ENCODE results near the gene RAB12. TPM values are rescaled to one million over a fixed set of nuclear protein-coding genes. Genes with fewer than 3 reads are reported as not detected.

RAB12 gene
- polyA plus RNA-seq, 1 donor from 2014 or later = 102 TPM

DNA sequence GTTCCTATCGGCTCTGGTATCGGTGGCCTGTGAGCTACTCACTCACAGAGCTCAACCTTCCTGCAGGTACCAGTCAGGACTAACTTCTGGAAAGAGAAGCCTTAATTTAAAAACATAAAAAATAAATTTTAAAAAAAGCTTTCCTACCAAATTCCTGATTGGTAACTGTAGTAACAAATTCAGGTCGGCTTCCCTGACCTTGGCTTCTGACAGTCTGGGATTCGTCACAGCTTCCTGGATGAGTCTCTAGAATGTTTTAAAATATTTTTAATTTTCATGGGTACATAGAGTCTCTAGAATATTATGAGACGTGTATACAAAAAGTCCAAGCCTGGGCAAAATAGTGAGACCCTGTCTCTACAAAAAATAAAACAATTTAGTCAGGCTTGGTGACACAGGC lies 51.1 kb downstream of the RAB12 start:
- Histone ChIP-seq H3K4me3 (ENCODE audit: low read length) (no peak overlapping the region), H3K9ac (ENCODE audit: low read length) (no peak overlapping the region), H4K20me1 (ENCODE audit: insufficient read depth) (no peaks in the 10 kb centered on the region), H3K9me3 (ENCODE audit: low read length) (no peaks in the 10 kb centered on the region), H3K4me2 (ENCODE audit: low read length) (no peak overlapping the region), H2AFZ (ENCODE audit: low read depth, low read length) (no peak overlapping the region), H3K27ac (ENCODE audit: low read length) (no peak overlapping the region), H3K79me2 (replicated peaks; ENCODE audit: insufficient read depth, low read length) (no peaks in the 10 kb centered on the region), H3F3A (ENCODE audit: insufficient read depth, low read length, poor library complexity, severe bottlenecking) (no peaks in the 10 kb centered on the region), H3K27me3 (ENCODE audit: insufficient read depth, low read depth, low read length) (no peaks in the 10 kb centered on the region), H3K36me3 (ENCODE audit: insufficient read depth, low read length) (no peaks in the 10 kb centered on the region), H3K9me2 (ENCODE audit: insufficient read depth, low read length) (no peaks in the 10 kb centered on the region)
- TF ChIP-seq RAD21 (conservative IDR thresholded peaks at IDR 0.05) (no peak), EP300 (conservative IDR thresholded peaks at IDR 0.05; ENCODE audit: poor library complexity, severe bottlenecking) (no peak), EZH2 (IDR thresholded peaks at IDR 0.05; ENCODE audit: borderline replicate concordance, insufficient read depth, low read length, poor library complexity, severe bottlenecking) (no peak), TAF1 (IDR thresholded peaks at IDR 0.05; ENCODE audit: low read depth) (no peak), POLR2AphosphoS5 (IDR thresholded peaks at IDR 0.05) (no peak), SMC3 (conservative IDR thresholded peaks at IDR 0.05; ENCODE audit: poor library complexity) (no peak), MXI1 (conservative IDR thresholded peaks at IDR 0.05; ENCODE audit: poor library complexity, severe bottlenecking) (no peak)
- TF ChIP-seq, protein P1, sequence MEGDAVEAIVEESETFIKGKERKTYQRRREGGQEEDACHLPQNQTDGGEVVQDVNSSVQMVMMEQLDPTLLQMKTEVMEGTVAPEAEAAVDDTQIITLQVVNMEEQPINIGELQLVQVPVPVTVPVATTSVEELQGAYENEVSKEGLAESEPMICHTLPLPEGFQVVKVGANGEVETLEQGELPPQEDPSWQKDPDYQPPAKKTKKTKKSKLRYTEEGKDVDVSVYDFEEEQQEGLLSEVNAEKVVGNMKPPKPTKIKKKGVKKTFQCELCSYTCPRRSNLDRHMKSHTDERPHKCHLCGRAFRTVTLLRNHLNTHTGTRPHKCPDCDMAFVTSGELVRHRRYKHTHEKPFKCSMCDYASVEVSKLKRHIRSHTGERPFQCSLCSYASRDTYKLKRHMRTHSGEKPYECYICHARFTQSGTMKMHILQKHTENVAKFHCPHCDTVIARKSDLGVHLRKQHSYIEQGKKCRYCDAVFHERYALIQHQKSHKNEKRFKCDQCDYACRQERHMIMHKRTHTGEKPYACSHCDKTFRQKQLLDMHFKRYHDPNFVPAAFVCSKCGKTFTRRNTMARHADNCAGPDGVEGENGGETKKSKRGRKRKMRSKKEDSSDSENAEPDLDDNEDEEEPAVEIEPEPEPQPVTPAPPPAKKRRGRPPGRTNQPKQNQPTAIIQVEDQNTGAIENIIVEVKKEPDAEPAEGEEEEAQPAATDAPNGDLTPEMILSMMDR (IDR thresholded peaks at IDR 0.05; ENCODE audit: poor library complexity, severe bottlenecking) = no peak
- TF ChIP-seq, protein P2, sequence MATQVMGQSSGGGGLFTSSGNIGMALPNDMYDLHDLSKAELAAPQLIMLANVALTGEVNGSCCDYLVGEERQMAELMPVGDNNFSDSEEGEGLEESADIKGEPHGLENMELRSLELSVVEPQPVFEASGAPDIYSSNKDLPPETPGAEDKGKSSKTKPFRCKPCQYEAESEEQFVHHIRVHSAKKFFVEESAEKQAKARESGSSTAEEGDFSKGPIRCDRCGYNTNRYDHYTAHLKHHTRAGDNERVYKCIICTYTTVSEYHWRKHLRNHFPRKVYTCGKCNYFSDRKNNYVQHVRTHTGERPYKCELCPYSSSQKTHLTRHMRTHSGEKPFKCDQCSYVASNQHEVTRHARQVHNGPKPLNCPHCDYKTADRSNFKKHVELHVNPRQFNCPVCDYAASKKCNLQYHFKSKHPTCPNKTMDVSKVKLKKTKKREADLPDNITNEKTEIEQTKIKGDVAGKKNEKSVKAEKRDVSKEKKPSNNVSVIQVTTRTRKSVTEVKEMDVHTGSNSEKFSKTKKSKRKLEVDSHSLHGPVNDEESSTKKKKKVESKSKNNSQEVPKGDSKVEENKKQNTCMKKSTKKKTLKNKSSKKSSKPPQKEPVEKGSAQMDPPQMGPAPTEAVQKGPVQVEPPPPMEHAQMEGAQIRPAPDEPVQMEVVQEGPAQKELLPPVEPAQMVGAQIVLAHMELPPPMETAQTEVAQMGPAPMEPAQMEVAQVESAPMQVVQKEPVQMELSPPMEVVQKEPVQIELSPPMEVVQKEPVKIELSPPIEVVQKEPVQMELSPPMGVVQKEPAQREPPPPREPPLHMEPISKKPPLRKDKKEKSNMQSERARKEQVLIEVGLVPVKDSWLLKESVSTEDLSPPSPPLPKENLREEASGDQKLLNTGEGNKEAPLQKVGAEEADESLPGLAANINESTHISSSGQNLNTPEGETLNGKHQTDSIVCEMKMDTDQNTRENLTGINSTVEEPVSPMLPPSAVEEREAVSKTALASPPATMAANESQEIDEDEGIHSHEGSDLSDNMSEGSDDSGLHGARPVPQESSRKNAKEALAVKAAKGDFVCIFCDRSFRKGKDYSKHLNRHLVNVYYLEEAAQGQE (IDR thresholded peaks at IDR 0.05; ENCODE audit: borderline replicate concordance) = no peak

- Histone ChIP-seq H3K27ac (ENCODE audit: low read length) (peak overlapping the region; percentile 65), H3K4me3 (ENCODE audit: low read length) (peak overlapping the region; percentile 58), H3K9me3 (ENCODE audit: low read length) (no peaks in the 10 kb centered on the region), H4K20me1 (ENCODE audit: insufficient read depth) (no peaks in the 10 kb centered on the region), H3K9me2 (ENCODE audit: insufficient read depth, low read length) (no peaks in the 10 kb centered on the region), H3K9ac (ENCODE audit: low read length) (peak overlapping the region; percentile 59), H3K79me2 (replicated peaks; ENCODE audit: insufficient read depth, low read length) (no peaks in the 10 kb centered on the region), H3F3A (ENCODE audit: insufficient read depth, low read length, poor library complexity, severe bottlenecking) (no peaks in the 10 kb centered on the region), H3K27me3 (ENCODE audit: insufficient read depth, low read depth, low read length) (no peaks in the 10 kb centered on the region), H2AFZ (ENCODE audit: low read depth, low read length) (peak overlapping the region; percentile 67), H3K36me3 (ENCODE audit: insufficient read depth, low read length) (no peaks in the 10 kb centered on the region), H3K4me2 (ENCODE audit: low read length) (peak overlapping the region; percentile 92)
- TF ChIP-seq, protein P1 (IDR thresholded peaks at IDR 0.05; ENCODE audit: poor library complexity, severe bottlenecking) = no peak
- TF ChIP-seq MXI1 (conservative IDR thresholded peaks at IDR 0.05; ENCODE audit: poor library complexity, severe bottlenecking) = no peak
- TF ChIP-seq SMC3 (conservative IDR thresholded peaks at IDR 0.05; ENCODE audit: poor library complexity) = no peak
- TF ChIP-seq TAF1 (IDR thresholded peaks at IDR 0.05; ENCODE audit: low read depth) = no peak
- no peak for TF ChIP-seq POLR2AphosphoS5 (IDR thresholded peaks at IDR 0.05)
- no peak for TF ChIP-seq RAD21 (conservative IDR thresholded peaks at IDR 0.05)
- TF ChIP-seq, protein P2 (IDR thresholded peaks at IDR 0.05; ENCODE audit: borderline replicate concordance) = no peak
- no peak for TF ChIP-seq EP300 (conservative IDR thresholded peaks at IDR 0.05; ENCODE audit: poor library complexity, severe bottlenecking)
Observed at GRCh38 chr18:8661754-8662559, 52.7 kb downstream of the RAB12 start.
